PC-9 (cell line): ENCODE data around the gene SLC8A1.
A peak's percentile ranks its signal among the peaks of the same experiment; 100 is the strongest.

Source experiments
- CTCF ChIP-seq: fragments of 200-600 bp; sonication (generic); conservative IDR thresholded peaks from 2 replicates; pipeline ENCODE4 v1.6.1; 2017; ENCODE audit warnings: mixed run types, antibody characterized with exemption, mild to moderate bottlenecking, moderate library complexity
- EZH2 ChIP-seq: fragments of 200-600 bp; sonication (generic); IDR thresholded peaks from 2 replicates; pipeline ENCODE4 v1.8.0; 2017; ENCODE audit warnings: antibody characterized with exemption, low read depth

GRCh38 chr2:40244675-40245074 lies 207.2 kb downstream of the SLC8A1 start:
- peak; percentile 78 for TF ChIP-seq CTCF
- no peak for TF ChIP-seq EZH2
